Hematopoietic multipotent progenitor cell treated with erythropoietin and hydrocortisone succinate and interleukin-3 and kit ligand, for 6 days (in vitro differentiated cells): ENCODE results near the gene RTN1.
A peak's percentile ranks its signal among the peaks of the same experiment; 100 is the strongest.

Experiments
- DNase-seq: peaks from one replicate; pipeline ENCODE4 v3.0.0-alpha.2; 2015

RTN1 gene, protein sequence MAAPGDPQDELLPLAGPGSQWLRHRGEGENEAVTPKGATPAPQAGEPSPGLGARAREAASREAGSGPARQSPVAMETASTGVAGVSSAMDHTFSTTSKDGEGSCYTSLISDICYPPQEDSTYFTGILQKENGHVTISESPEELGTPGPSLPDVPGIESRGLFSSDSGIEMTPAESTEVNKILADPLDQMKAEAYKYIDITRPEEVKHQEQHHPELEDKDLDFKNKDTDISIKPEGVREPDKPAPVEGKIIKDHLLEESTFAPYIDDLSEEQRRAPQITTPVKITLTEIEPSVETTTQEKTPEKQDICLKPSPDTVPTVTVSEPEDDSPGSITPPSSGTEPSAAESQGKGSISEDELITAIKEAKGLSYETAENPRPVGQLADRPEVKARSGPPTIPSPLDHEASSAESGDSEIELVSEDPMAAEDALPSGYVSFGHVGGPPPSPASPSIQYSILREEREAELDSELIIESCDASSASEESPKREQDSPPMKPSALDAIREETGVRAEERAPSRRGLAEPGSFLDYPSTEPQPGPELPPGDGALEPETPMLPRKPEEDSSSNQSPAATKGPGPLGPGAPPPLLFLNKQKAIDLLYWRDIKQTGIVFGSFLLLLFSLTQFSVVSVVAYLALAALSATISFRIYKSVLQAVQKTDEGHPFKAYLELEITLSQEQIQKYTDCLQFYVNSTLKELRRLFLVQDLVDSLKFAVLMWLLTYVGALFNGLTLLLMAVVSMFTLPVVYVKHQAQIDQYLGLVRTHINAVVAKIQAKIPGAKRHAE

DNA sequence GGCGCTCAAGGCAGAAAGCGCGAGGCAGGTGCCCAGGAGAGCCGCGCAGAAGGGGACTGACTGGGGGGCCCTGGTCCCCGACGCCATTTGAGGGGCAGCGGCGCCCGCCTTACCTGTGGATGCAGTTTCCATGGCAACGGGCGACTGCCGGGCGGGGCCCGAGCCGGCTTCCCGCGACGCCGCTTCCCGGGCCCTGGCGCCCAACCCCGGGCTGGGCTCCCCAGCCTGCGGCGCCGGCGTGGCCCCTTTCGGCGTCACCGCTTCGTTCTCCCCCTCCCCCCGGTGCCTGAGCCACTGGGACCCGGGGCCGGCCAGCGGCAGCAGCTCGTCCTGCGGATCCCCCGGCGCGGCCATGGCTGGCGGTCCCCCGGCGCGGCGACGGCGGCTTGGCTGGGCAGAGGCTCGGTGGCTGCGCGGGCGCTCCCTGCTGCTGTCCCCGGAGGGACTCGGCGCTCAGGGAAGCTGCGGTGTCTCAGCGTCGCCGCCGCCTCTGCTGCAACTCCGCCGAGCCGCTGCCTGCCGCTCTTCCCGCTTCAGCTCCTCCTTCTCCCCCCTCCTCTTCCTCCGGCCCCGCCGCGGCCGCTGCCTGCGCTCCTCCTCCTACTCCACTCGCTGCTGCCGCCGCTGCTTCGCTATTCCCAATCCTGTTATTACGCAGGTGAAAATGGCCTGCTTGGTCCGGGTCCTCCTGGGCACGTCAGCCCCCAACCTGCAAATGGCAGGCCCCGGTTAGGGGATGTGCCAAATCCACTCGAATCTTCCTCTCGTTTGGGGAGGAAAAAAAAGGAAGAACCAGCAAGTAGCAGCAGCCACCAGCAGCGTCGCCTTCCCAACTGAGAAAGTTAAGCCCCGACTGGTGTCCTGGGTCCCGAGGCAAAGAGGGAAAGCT is at the start of gene RTN1:
Gene RTN1 (minus strand): TSS at position 500 of the 889 bp plus-strand sequence. CDS start 146 bp downstream, at position 354.
- DNase-seq: peak; percentile 57

DNA sequence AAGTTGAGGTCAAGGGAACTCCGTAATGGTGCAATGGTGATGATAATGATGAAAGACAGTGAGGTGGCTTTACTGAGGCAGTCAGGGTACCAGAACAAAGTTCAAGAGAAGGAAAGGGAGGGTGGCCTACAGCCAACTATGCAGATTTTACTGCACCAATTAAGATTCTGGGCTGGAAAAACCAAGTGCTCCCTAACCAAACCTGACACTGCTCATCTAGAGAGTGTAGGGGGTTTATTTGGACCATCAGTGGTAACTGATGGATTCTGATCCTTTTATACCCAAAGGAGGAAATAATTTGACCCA is 49.8 kb upstream of the RTN1 start:
- DNase-seq: no peak

DNA sequence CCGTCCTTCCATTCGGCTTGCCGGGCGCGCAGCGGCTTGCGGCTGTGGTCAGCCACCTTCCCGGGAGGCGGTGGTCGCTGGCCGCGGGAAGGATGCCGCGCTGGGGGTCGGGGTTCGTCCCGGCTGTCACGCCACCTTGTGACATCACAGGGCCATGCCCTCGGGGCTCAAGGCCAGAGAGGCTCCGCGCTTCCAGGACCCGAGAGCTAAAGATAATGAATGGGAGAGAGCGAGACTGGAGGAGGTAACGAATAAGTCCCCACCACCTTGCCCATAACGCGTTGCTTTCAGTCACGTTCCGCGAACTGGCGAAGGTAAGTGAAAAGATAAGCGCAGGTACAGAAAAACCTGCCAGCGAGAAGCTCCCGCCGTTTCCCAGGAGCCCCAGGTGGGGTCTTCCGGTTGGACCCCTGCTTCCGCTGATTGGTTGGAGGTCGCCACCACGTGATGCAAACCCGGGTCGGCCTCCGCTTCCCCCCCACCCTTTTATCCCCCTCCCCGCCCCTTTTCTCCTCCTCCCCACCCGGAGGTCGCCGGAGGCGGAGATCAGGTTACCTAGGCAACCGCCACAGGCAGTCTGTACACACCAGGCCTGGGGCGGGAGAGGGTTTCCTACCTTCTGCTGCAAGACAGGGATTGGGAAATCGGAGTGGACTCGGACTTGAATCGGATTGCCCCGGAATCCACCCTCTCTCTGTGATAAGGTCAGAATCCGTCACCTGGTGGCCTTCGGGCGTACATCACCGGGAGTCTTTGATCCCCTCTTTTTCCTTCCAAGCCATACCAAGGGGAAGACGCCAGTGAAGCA is 49.2 kb upstream of the RTN1 start, which contains the start of gene LRRC9:
Gene LRRC9 (plus strand): TSS at position 575 of the 808 bp plus-strand sequence.
- peak; percentile 36 for DNase-seq

DNA sequence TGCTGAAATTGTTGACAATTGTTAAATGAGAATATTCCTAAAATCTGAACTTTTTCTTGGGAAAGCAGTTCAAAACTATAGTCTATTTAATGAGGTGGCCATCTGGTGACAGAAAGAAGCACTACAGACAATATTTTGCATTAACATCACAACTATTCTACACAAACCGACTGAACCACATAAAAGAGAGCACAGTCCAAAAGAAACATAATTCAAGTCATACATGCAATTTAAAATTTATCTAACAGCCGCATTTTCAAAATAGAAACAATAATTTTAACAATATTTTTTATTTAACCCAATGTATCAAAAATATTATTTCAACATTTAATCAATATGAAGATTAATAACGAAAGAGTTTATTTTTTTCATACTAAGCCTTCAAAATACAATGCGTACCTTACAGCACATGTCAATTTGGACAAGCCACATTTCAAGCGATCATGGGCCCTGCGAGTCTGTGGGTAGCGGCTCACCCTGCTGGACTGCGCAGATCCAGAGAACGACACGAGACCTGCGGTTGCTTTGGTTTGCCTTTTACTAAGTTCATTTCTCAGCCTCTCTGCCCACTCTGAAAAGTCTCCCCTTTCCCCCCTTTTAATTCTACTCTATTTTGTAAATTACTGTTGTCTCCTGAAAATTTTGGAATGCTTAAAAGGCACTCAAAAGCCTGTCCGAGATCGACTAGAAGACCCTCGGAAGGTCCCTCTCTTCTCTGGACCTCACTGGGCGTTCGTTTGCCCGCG is 48.4 kb upstream of the RTN1 start:
- DNase-seq: peak; percentile 62

DNA sequence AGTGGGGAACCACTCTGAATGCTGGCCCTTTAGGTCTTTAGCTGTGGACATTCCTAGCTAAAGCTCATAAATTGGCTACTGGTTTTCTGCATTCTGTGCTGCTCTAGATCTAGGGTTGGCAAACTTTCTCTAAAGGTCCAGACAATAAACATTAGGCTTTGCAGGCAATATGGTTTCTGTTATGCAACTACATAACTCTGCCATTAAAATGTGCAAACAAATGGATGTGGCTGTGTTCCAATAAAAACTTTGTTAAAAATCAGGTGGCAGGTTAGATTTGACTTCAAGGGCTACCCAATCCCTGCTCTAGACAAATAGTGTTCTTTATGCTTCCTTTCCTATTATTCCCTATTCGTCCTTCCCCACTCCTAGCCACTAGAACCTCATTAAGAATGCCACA is 42.6 kb upstream of the RTN1 start:
- no peak for DNase-seq

DNA sequence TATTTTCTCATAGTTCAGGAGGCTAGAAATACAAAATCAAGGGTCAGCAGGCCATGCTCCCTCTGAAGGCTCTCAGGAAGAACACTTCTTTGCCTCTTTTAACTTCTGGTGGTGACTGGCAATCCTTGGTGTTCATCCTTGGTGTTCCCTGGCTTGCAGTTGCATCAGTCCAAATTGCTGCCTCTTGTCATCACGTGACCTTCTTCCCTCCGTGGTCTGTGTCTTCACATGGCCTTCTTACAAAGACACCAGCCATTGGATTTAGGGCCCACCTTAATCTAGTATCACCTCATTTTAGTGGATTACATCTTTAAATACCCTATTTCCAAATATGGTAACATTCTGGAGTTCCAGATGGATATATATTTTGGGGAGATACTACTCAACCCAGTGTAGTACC is 41.9 kb upstream of the RTN1 start:
- no peak for DNase-seq

DNA sequence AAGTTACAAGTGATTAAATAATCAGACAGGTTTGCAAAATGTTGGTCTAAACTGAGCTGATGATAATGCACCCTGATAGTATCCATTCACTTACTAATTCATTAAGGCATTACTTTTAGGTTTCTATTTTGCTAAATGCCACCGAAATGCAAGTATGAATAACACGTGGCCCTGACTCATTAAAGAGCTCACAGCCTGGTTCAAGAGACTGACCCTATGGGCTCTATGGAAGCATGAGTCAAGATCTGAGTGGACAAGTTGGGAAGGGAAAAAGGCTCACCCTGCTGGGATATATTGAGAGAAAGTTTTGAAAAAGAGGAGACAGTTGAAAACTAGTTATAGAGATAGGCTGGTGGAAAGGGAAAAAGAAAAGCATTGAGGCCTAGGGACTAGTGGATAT is 34.6 kb upstream of the RTN1 start:
- DNase-seq: no peak

DNA sequence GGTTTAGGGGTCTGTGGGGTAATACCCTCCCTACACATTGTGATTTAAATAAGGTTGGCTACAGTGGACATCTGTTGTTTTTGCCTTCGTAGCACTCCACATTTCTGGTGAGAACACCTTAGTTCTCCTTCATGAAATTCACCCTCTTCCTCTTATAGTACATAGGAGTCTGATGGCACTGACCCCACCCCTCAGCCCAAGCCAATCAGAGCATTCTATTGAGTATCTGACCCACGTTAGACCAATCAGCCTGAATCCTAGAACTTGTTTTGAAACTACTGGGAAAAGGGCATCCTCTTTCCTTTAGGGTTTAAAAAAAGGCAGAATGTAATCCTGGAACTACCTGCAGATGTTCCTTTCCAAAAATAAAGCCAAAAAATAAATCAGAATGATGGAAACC is 33.6 kb upstream of the RTN1 start:
- DNase-seq: no peak

DNA sequence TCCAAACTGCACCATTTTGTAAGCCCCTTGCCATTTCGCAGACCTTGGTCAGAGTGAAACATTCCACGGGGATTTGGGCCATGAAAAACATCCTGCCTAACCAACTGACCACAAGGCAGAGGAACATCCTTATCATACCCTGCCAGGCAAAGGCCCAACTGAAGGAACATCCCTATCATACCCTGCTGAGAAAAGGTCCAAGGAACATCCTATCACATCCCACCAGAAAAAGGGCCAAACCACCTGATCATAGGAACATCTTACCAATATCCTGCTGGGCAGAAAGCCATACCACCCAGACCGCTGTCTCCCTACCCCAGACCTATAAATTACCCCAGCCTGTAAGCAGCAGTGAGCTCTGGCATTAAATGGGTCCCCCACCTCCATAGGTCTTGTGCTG is 30.0 kb upstream of the RTN1 start:
- DNase-seq: peak; percentile 42

DNA sequence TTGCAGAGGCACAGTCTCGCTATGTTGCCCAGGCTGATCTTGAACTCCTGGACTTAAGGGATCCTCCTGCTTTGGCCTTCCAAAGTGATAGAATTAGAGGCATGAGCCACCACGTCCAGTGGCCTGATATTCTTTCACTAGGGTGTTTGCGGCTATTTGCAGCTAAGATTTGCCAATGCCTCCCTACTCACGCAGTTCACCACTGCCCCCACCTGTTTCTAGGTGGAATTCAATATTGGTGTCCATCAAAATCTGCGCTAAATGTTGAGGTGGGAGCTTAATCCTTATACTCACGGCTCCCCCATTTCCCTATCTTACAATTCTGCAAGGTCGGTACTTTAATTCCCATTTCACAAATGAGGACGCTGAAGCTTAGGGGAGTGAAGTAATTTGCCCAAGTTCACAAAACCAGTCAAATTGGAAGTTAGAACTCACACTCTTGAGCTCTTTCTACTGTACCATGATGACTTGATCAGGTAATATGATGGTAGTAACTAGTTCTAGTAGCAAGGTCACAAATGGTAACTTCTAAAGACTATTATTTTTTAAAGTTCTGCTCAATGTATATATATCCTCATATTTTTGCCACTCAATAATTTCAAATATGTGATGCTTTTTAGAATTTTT is 27.3 kb upstream of the RTN1 start:
- peak; percentile 52 for DNase-seq

DNA sequence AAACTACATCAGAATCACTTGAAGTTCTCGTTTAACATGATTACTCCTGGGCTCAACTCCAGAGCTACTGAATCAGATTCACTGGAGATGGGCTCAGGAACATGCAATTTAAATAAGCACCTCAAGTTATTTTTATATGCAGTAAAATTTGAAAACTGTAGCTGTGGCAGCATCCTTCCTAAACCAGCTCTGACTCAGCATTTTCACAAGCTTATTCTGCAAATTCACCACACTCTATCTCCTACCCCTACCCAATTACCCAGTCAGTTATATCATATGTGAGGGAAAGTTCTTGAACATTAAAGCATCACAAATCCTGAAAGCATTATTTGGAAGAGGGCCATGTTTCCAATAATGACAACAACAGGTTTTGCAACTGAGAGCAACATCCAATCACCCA is 25.1 kb upstream of the RTN1 start:
- no peak for DNase-seq

DNA sequence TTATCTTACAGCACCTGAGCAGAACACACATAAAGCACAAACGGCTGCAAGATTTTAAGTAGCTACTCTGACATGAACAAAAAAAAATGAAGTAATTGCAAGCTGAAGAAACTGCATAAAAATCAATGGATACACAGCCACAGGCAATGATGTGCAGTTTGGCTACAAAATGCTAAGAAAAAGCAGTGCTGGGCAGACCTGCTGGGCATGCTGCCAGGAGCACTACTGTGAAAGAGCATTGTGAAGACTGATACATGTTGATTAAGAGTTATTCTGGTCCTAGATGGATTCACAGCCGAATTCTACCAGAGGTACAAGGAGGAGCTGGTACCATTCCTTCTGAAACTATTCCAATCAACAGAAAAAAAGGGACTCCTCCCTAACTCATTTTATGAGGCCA is 20.1 kb upstream of the RTN1 start:
- DNase-seq: no peak

DNA sequence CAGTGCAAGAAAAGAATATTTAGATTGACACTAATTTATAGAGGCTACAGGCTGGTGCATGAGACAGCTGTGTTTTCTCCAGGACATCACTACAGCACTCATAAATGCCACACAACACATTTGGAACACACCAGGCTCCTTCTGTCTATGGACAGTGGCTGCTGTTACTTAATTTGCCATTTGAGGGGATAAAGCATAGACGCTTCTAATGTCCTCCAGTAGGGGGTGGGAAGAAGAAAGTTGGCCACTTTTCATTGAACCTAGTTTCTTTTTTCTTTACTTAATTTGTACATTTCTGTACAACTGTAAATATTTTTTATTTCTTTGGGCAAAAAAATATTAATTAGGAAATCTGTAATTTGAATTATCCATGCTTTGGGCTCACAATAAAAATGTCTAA is 12.4 kb upstream of the RTN1 start:
- DNase-seq: peak; percentile 37

DNA sequence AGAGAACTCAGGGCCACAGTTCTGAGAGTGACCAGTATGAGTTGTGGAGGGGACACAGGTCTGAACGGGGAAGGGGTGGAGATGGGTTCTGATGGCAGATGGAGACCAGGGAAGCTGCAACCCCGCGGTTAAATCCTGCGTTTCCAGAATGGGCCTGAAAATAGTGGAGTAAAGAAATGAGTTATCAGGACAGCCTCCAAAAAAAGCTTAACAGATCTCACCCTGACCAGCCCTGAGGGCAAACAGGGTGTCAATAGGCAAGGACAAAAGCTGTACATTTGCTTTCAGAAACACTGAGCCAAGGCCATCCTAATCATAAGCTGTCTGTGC is 555 bp upstream of the RTN1 start:
- no peak for DNase-seq

DNA sequence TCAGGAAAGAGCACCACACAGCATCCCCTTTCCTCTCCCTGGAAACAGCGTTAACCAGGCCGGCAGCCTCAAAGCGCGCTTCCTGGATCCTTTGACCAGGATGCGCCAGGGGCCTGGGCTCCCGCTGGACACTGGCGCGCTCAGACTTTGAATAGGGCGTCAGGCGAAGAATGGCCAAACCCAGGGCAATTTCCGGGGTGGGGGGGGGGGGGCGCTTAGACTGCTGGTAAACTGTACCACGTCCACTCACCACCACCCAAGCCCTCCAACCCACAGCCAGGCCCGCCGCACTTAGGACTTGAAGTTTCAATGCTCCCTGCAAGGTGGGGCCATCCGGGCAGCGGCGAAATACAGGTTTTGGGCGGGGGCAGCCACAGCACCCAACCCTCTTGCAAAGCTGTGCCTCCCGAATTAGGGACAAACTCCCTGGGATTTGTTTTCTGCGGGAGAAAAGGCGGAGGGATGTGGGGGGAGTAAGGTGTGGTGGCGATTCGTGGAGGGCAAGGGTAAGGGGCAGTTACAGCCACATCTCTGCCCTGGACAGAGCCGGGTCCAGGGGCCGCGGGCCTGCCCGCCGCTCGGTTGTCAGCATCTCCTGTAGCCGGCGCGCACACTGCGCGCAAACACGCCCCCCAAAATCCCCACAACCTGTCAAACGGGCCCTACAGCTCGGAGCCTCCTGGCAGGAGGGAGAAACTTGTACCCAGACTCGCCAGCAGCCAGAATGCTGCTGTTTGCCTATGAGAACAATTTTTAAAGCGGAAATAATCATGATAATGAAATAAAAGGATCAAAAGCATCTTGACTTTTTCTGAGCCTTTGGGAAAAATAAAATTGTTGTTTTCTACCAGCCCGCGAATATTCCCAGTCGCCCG is 958 bp downstream of the RTN1 start:
- no peak for DNase-seq

DNA sequence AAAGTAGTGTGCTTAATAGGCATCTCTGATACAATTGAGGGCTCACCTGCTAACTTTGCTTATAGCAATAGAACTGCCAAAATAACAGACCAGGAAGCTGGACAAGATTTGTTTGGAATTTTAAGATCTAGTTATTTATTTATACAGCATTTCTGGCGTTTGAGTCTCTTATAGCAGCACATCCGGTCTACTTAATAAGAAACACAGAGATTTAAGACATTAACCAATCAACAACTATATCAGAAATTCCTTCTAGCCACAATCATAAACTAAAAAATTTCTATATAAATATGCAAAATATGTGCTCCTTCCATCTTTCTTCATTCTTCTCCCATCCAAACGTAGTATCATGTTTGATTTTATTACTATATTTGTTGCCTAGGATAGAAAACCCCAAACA is 2.6 kb downstream of the RTN1 start:
- no peak for DNase-seq

DNA sequence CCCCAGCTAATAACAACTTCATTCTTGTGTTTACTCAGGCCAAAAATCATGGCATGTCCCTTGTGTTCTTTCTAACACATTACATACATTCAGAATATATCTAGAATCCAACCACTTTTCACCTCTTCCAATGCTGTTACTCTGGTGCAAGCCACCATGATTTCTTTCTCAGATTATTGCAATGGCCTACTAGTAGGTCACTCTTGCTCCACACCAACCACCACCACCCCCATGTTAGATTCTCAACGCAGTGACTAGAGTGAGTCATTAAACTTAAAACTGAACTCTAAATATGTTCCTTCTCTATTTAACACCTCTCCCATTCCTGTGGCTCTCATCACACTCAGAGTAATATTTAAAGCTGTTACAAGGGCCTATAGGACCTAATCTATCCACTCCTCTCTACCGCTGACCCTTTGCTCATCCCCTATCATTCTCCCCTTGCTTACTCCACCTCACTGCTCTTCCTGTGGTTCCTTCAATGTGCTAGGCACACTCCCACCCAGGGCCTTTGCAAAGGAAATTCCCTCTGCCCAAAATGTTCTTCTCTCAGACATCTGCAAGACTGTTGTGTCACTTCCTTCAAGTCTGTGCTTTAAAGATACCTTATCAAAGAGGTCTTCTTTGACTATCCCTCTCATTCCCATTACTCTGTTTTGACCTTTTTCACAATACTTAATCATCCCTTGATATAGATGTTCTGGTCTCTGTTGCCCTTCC is 6.6 kb downstream of the RTN1 start:
- no peak for DNase-seq

DNA sequence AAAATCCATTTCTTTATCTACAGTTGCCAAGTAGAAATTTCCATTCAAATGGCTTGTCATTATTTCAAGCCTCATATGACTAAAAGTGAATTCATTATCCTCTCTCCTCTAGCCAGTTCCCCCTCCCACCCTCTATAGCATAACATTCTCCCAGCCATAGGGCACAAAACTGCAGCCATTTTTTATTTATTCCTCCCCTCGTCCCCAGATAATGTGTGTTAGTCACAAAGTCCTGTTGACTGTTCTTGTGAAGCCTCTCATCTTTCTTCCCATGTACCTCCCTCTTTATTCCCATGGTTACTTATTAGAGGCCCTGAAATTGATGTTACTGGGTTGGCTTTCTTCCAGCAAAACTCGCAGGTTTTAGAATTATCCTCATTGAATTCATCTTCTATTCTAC is 13.2 kb downstream of the RTN1 start:
- no peak for DNase-seq

DNA sequence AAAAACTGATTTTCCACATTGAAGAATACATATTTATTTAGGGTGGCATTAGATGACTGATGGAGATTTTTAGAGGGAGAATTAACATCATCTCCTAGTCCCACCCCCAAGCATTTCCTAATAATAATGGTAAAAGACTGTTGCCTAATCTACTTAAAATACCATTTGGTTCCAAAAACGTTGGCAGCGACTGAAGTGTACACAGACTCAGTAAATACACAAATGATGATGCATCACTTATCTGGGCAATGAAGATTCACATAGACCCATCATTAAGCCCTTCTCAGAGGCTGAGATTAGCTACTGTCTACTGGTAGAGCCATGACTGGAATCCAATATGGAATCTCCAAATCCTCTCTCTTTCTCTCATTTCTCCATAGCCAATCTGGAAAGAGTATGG is 18.2 kb downstream of the RTN1 start:
- DNase-seq: no peak

DNA sequence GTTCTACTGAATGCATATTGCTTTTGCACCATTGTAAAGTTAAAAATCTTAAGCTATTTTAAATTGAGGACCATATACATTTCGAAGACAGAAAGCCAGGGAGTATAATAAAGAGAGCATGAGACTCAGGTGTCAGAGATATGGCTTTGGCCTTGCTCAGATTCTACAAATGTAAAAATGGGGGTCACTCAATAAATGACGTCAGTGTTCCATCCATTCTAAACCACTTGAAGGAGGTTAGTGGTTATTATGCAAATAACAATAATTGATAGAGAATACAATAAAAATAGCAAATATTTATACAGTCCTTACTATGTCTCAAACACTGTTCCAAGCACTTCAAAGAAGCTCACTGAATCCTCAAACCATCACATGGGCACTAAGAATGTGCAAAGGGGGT is 20.1 kb downstream of the RTN1 start:
- no peak for DNase-seq
